HepG2 (cell line): ENCODE measurements around the gene CADM4.

Experiments used
- CHCHD3 ChIP-seq: sonication (generic); formaldehyde crosslinking; IDR thresholded peaks from 2 replicates; pipeline ENCODE4 v1.8.0; 2022; ENCODE audit warnings: mild to moderate bottlenecking, missing genetic modification reagents, moderate library complexity
- EZH2 ChIP-seq: conservative IDR thresholded peaks from 2 replicates; pipeline ENCODE4 v1.6.1; 2012; ENCODE audit warnings: mild to moderate bottlenecking, low read depth, low read length, moderate library complexity
- MYNN ChIP-seq: sonication (generic); formaldehyde crosslinking; IDR thresholded peaks from 2 replicates; pipeline ENCODE4 v1.4.0; 2020; ENCODE audit warnings: mild to moderate bottlenecking, low read depth, missing genetic modification reagents
- NRL ChIP-seq: sonication (generic); formaldehyde crosslinking; IDR thresholded peaks from 2 replicates; pipeline ENCODE4 v1.5.0; 2020; ENCODE audit warnings: missing genetic modification reagents, mild to moderate bottlenecking, moderate library complexity, borderline replicate concordance
- SALL2 ChIP-seq: sonication (generic); formaldehyde crosslinking; IDR thresholded peaks from 2 replicates; pipeline ENCODE4 v1.8.1; 2023; ENCODE audit warnings: mild to moderate bottlenecking, missing genetic modification reagents, inconsistent platforms
- TARDBP ChIP-seq: sonication (generic); formaldehyde crosslinking; IDR thresholded peaks from 2 replicates; pipeline ENCODE4 v1.8.0; 2022; ENCODE audit warnings: mild to moderate bottlenecking, missing genetic modification reagents
- TP53 ChIP-seq: sonication (generic); formaldehyde crosslinking; conservative IDR thresholded peaks from 2 replicates; pipeline ENCODE4 v1.4.0; 2020; ENCODE audit warnings: missing genetic modification reagents
- ZFAT ChIP-seq: sonication (generic); formaldehyde crosslinking; conservative IDR thresholded peaks from 2 replicates; pipeline ENCODE4 v1.8.1; 2023; ENCODE audit warnings: missing genetic modification reagents, inconsistent platforms
- ZNF274 ChIP-seq: sonication (generic); formaldehyde crosslinking; IDR thresholded peaks from 2 replicates; pipeline ENCODE4 v1.5.1; 2020; ENCODE audit warnings: mild to moderate bottlenecking, missing genetic modification reagents
- TF ChIP-seq, protein P1 (sequence below): sonication (generic); formaldehyde crosslinking; IDR thresholded peaks from 2 replicates; pipeline ENCODE4 v1.4.0; 2020; ENCODE audit warnings: missing genetic modification reagents
- TF ChIP-seq, protein P2 (sequence below): sonication (generic); formaldehyde crosslinking; IDR thresholded peaks from 2 replicates; pipeline ENCODE4 v1.4.0; 2020; ENCODE audit warnings: missing genetic modification reagents
- TF ChIP-seq, protein P3 (sequence below): sonication (generic); formaldehyde crosslinking; IDR thresholded peaks from 2 replicates; pipeline ENCODE4 v1.5.0; 2020; ENCODE audit warnings: mild to moderate bottlenecking, missing genetic modification reagents, moderate library complexity
- TF ChIP-seq, protein P4 (sequence below), 2 experiments: IDR thresholded peaks; 2 replicates each; pipeline ENCODE4 v1.6.1; 2011 to 2012; ENCODE audit warnings: low read length in 2 of 2, borderline replicate concordance in 1 of 2, low read depth in 1 of 2, mild to moderate bottlenecking in 1 of 2, moderate library complexity in 1 of 2

DNA sequence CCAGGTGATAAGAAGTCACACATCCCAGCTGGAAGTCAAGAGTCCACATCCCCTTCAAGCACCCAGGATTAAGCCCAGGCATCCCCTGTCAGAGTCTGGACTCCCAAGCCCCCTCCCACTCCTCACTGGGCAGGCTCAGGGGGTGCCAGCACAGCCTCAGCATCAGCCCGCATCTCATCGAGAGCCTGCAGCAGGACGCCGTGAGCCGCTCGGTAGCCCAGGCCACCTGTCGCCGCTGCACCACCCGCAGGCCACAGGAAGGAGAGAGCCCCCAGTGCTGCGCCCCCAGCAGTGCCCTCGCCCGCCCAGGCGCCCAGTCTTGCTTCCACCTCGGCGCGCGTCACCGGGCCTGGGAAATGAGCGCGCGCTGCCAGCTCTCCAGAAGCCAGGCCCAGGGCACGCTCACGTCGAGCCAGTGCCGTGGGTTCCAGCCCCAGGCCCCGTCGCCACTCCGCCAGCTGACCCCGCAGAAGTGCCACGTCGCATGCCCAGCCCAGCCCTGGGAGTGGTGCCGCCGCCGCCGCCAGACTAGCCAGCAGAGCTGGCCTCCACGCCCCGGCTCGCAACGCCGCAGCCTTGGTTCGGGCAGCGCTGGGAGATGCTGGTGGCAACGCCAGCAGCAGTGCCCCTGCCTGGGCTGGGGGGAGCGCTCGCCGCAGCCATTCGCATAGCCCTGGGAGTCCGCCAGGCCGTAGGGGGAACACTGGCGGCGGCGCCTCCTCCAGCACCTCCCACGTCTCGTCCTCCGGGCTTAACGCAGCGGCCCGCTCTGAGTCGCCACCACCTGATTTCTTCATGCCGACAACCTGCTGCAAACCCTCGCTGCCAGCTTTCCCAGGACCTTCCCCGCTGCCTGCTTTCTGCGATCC lies 47.5 kb downstream of the CADM4 start:
- TF ChIP-seq ZNF274 (no peak), ZFAT (CRISPR knock-in tag) (no peak), EZH2 (no peak), TP53 (CRISPR knock-in tag) (no peak), TARDBP (no peak), MYNN (CRISPR knock-in tag) (no peak), CHCHD3 (CRISPR knock-in tag) (no peak), SALL2 (CRISPR knock-in tag) (no peak), NRL (CRISPR knock-in tag) (no peak)
- TF ChIP-seq, protein P1, sequence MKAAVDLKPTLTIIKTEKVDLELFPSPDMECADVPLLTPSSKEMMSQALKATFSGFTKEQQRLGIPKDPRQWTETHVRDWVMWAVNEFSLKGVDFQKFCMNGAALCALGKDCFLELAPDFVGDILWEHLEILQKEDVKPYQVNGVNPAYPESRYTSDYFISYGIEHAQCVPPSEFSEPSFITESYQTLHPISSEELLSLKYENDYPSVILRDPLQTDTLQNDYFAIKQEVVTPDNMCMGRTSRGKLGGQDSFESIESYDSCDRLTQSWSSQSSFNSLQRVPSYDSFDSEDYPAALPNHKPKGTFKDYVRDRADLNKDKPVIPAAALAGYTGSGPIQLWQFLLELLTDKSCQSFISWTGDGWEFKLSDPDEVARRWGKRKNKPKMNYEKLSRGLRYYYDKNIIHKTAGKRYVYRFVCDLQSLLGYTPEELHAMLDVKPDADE (CRISPR knock-in tag): no peak
- TF ChIP-seq, protein P2, sequence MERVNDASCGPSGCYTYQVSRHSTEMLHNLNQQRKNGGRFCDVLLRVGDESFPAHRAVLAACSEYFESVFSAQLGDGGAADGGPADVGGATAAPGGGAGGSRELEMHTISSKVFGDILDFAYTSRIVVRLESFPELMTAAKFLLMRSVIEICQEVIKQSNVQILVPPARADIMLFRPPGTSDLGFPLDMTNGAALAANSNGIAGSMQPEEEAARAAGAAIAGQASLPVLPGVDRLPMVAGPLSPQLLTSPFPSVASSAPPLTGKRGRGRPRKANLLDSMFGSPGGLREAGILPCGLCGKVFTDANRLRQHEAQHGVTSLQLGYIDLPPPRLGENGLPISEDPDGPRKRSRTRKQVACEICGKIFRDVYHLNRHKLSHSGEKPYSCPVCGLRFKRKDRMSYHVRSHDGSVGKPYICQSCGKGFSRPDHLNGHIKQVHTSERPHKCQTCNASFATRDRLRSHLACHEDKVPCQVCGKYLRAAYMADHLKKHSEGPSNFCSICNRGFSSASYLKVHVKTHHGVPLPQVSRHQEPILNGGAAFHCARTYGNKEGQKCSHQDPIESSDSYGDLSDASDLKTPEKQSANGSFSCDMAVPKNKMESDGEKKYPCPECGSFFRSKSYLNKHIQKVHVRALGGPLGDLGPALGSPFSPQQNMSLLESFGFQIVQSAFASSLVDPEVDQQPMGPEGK: no peak
- TF ChIP-seq, protein P3, sequence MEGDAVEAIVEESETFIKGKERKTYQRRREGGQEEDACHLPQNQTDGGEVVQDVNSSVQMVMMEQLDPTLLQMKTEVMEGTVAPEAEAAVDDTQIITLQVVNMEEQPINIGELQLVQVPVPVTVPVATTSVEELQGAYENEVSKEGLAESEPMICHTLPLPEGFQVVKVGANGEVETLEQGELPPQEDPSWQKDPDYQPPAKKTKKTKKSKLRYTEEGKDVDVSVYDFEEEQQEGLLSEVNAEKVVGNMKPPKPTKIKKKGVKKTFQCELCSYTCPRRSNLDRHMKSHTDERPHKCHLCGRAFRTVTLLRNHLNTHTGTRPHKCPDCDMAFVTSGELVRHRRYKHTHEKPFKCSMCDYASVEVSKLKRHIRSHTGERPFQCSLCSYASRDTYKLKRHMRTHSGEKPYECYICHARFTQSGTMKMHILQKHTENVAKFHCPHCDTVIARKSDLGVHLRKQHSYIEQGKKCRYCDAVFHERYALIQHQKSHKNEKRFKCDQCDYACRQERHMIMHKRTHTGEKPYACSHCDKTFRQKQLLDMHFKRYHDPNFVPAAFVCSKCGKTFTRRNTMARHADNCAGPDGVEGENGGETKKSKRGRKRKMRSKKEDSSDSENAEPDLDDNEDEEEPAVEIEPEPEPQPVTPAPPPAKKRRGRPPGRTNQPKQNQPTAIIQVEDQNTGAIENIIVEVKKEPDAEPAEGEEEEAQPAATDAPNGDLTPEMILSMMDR (CRISPR knock-in tag): no peak
- TF ChIP-seq, protein P4, sequence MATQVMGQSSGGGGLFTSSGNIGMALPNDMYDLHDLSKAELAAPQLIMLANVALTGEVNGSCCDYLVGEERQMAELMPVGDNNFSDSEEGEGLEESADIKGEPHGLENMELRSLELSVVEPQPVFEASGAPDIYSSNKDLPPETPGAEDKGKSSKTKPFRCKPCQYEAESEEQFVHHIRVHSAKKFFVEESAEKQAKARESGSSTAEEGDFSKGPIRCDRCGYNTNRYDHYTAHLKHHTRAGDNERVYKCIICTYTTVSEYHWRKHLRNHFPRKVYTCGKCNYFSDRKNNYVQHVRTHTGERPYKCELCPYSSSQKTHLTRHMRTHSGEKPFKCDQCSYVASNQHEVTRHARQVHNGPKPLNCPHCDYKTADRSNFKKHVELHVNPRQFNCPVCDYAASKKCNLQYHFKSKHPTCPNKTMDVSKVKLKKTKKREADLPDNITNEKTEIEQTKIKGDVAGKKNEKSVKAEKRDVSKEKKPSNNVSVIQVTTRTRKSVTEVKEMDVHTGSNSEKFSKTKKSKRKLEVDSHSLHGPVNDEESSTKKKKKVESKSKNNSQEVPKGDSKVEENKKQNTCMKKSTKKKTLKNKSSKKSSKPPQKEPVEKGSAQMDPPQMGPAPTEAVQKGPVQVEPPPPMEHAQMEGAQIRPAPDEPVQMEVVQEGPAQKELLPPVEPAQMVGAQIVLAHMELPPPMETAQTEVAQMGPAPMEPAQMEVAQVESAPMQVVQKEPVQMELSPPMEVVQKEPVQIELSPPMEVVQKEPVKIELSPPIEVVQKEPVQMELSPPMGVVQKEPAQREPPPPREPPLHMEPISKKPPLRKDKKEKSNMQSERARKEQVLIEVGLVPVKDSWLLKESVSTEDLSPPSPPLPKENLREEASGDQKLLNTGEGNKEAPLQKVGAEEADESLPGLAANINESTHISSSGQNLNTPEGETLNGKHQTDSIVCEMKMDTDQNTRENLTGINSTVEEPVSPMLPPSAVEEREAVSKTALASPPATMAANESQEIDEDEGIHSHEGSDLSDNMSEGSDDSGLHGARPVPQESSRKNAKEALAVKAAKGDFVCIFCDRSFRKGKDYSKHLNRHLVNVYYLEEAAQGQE (IDR thresholded peaks at IDR 0.05; ENCODE audit: borderline replicate concordance in 1 of 2, low read depth in 1 of 2, low read length in 2 of 2): no peak
